ENCODE results near the gene CHCHD10.
A peak's percentile ranks its signal among the peaks of the same experiment; 100 is the strongest.

The CHCHD10 gene

DNA sequence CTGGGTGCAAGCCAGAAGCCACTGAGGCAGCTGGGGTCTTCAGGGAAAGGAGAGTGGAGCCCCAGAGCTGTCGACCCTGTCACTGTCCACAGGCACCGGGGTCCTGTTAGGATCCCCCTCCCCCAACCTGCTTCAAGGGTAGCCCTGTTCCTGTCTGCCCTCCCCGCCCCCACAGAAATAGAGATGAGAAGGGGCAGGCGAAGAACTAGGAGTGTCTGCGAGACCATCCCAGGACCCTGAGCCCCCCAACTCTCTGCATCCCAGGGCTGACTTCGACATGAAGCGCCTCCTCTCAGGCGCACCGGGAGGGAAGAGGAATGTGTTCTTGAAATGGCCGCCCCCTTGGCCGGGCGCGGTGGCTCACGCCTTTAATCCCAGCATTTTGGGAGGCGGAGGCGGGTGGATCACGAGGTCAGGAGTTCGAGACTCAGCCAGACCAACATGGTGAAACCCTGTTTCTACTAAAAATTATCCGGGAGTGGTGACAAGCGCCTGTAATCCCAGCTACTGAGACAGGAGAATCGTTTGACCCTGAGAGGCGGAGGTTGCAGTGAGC is 16.3 kb downstream of the CHCHD10 start:
- TF ChIP-seq EP300 (IDR thresholded peaks at IDR 0.05; ENCODE audit: borderline replicate concordance) = peak; percentile 29; the same call in 1 of the 2 replicates
- TF ChIP-seq TAF1 (IDR thresholded peaks at IDR 0.05; ENCODE audit: low read depth) = peak; percentile 19; the same call in 1 of the 2 replicates
- TF ChIP-seq EGR1 (IDR thresholded peaks at IDR 0.05) = no peak

DNA sequence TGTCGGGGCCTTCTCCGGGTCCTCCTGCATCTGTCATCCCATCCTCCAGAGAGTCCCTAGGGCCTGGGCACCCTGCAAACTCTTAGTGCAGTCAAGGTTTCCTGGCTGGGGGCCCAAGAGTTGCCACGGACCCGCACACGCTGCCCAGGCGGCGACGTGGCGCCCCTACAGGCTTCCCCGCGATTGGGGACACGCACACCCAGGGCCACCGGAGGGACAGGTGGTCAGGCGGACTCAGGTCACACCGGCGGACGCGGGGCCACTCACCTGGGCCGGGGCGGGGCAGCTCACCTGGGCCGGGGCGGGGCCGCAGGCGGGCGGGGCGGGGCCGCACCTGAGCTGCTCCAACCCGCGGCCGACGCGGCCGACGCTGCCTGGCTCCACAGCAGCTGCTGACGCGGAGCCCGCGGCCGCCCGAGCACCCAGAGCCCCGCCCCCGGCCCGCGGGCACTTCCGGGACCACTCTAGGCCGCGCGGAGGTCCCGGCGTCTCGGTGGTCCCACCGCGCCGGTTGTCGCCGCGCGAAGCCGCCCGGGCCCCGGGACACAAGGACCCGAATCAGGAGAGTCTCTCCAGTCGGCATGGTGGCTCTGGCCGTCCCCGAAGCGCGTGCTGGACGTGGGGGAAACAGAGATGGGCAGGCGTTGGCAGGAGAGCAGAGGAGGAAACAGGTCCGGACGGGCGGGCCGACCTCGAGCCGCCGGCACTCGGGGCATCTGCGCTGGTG is 16.9 kb downstream of the CHCHD10 start, which contains the start of gene ZNF70:
TSS of gene ZNF70 (minus strand) at position 399 of the 727 bp plus-strand sequence. CDS start 5,972 bp downstream, outside the sequence.
- TF ChIP-seq ZBTB7A (IDR thresholded peaks at IDR 0.05; ENCODE audit: low read depth) = peak; percentile 49; the same call in 1 of the 2 replicates
- no peak for TF ChIP-seq CREB1 (IDR thresholded peaks at IDR 0.05; ENCODE audit: low read depth)
- TF ChIP-seq YY1 (IDR thresholded peaks at IDR 0.05; ENCODE audit: low read depth) = no peak
- no peak for TF ChIP-seq CEBPB (IDR thresholded peaks at IDR 0.05)
- TF ChIP-seq RAD21 (IDR thresholded peaks at IDR 0.05; ENCODE audit: low read depth) = no peak
- no peak for TF ChIP-seq TEAD4 (IDR thresholded peaks at IDR 0.05)
- TF ChIP-seq, protein P1, sequence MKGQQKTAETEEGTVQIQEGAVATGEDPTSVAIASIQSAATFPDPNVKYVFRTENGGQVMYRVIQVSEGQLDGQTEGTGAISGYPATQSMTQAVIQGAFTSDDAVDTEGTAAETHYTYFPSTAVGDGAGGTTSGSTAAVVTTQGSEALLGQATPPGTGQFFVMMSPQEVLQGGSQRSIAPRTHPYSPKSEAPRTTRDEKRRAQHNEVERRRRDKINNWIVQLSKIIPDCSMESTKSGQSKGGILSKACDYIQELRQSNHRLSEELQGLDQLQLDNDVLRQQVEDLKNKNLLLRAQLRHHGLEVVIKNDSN (IDR thresholded peaks at IDR 0.05) = no peak
- TF ChIP-seq EP300 (IDR thresholded peaks at IDR 0.05; ENCODE audit: borderline replicate concordance) = no peak
- 0 out of 2 replicates have a peak, but pooled peaks have one; percentile 19 for TF ChIP-seq NFIC (IDR thresholded peaks at IDR 0.05)
- TF ChIP-seq TCF12 (IDR thresholded peaks at IDR 0.05; ENCODE audit: low read depth) = peak; percentile 13; the same call in 1 of the 2 replicates
- TF ChIP-seq TAF1 (IDR thresholded peaks at IDR 0.05; ENCODE audit: low read depth) = no peak; the same call in none of the 2 replicates
- no peak for TF ChIP-seq FOXM1 (IDR thresholded peaks at IDR 0.05; ENCODE audit: borderline replicate concordance, low read depth)
- TF ChIP-seq EGR1 (IDR thresholded peaks at IDR 0.05) = no peak
- TF ChIP-seq, protein P2, sequence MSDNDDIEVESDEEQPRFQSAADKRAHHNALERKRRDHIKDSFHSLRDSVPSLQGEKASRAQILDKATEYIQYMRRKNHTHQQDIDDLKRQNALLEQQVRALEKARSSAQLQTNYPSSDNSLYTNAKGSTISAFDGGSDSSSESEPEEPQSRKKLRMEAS (IDR thresholded peaks at IDR 0.05) = peak; percentile 39; the same call in 1 of the 2 replicates
- TF ChIP-seq, protein P3, sequence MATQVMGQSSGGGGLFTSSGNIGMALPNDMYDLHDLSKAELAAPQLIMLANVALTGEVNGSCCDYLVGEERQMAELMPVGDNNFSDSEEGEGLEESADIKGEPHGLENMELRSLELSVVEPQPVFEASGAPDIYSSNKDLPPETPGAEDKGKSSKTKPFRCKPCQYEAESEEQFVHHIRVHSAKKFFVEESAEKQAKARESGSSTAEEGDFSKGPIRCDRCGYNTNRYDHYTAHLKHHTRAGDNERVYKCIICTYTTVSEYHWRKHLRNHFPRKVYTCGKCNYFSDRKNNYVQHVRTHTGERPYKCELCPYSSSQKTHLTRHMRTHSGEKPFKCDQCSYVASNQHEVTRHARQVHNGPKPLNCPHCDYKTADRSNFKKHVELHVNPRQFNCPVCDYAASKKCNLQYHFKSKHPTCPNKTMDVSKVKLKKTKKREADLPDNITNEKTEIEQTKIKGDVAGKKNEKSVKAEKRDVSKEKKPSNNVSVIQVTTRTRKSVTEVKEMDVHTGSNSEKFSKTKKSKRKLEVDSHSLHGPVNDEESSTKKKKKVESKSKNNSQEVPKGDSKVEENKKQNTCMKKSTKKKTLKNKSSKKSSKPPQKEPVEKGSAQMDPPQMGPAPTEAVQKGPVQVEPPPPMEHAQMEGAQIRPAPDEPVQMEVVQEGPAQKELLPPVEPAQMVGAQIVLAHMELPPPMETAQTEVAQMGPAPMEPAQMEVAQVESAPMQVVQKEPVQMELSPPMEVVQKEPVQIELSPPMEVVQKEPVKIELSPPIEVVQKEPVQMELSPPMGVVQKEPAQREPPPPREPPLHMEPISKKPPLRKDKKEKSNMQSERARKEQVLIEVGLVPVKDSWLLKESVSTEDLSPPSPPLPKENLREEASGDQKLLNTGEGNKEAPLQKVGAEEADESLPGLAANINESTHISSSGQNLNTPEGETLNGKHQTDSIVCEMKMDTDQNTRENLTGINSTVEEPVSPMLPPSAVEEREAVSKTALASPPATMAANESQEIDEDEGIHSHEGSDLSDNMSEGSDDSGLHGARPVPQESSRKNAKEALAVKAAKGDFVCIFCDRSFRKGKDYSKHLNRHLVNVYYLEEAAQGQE (IDR thresholded peaks at IDR 0.05; ENCODE audit: low read depth) = no peak

DNA sequence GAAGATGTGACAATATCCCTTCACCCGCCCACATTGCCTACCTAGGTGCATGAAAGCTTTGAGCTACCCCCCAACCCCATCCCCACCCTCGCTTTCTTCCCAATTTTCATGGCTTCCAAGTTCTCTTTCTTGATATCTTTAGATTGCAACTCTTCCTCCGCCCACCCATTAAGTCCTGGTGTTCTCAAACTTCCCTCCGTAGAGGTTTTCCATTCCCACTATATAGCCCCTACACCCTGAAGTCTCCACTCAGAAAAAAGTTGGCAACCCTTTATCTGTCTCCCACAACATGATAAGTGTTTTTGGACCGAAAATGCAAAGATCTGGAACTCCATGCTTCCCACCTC is 17.4 kb downstream of the CHCHD10 start:
- no peak for TF ChIP-seq TEAD4 (IDR thresholded peaks at IDR 0.05)
- 0 out of 2 replicates have a peak, but pooled peaks have one; percentile 1 for TF ChIP-seq ZBTB7A (IDR thresholded peaks at IDR 0.05; ENCODE audit: low read depth)

DNA sequence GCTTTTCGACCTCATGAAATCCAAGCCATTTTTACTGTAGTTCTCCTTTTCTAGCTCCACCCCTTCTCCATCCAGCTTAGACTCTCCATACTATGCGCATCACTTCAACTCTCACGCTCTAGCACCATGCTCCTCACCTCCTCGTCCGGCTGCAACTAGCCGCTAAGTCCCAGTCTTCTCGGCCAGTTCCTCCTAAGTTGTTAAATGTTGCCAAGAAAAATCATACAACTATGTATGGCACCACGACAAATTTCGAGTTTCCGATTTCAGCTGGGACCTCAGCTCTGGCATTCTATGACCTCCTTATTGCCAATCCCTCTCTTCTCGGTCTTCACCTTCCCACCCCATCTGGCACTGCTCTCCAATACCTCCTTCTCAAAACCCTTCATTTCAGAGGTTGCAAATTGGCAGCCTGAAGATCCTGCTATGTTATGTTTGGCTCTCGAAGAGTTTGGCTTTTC is 17.9 kb downstream of the CHCHD10 start:
- TF ChIP-seq, protein P3 (IDR thresholded peaks at IDR 0.05; ENCODE audit: low read depth) = no peak
- no peak for TF ChIP-seq CEBPB (IDR thresholded peaks at IDR 0.05)
- TF ChIP-seq RAD21 (IDR thresholded peaks at IDR 0.05; ENCODE audit: low read depth) = no peak
- TF ChIP-seq TCF12 (IDR thresholded peaks at IDR 0.05; ENCODE audit: low read depth) = no peak
- no peak for TF ChIP-seq CREB1 (IDR thresholded peaks at IDR 0.05; ENCODE audit: low read depth)
- no peak for TF ChIP-seq EGR1 (IDR thresholded peaks at IDR 0.05)
- TF ChIP-seq, protein P1 (IDR thresholded peaks at IDR 0.05) = no peak
- TF ChIP-seq, protein P2 (IDR thresholded peaks at IDR 0.05) = no peak
- TF ChIP-seq YY1 (IDR thresholded peaks at IDR 0.05; ENCODE audit: low read depth) = no peak
- TF ChIP-seq ZBTB7A (IDR thresholded peaks at IDR 0.05; ENCODE audit: low read depth) = no peak
- no peak for TF ChIP-seq NFIC (IDR thresholded peaks at IDR 0.05)
- TF ChIP-seq TAF1 (IDR thresholded peaks at IDR 0.05; ENCODE audit: low read depth) = no peak
- no peak for TF ChIP-seq TEAD4 (IDR thresholded peaks at IDR 0.05)

DNA sequence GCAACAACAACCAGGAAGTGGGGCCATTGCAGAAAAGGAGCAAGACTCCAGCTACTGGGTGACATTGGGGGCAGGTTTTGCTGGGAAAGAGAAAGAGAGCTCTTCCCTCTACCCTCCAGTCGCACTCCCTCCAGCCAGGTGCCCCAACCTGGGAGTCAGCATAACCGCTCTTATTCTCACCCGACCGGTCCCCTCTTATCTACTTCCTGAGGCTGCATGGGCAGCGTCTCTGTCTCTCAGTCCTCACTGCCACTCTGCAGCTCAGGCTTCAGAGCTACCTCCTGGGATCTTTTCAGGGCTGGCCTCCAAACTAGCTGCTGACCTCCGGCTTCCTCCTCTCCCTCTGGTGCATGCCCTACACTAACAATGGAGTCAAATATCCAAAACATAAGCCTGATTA is 22.0 kb downstream of the CHCHD10 start:
- TF ChIP-seq RAD21 (IDR thresholded peaks at IDR 0.05; ENCODE audit: low read depth) (no peak), CEBPB (IDR thresholded peaks at IDR 0.05) (no peak), YY1 (IDR thresholded peaks at IDR 0.05; ENCODE audit: low read depth) (no peak), TCF12 (IDR thresholded peaks at IDR 0.05; ENCODE audit: low read depth) (no peak), CREB1 (IDR thresholded peaks at IDR 0.05; ENCODE audit: low read depth) (no peak), NFIC (IDR thresholded peaks at IDR 0.05) (no peak)
- TF ChIP-seq, protein P2 (IDR thresholded peaks at IDR 0.05) = no peak
